ENCODE measurements around the gene POMGNT2.

The POMGNT2 gene

GRCh38 chr3:43089081-43089480 lies 16.8 kb downstream of the POMGNT2 start:
- POLR2A ChIA-PET (ENCODE audit: low non-redundant PET): no interaction called here
- no peak for TF ChIP-seq CTCF (conservative IDR thresholded peaks at IDR 0.05; ENCODE audit: low read depth)

GRCh38 chr3:43087249-43087776 lies 18.6 kb downstream of the POMGNT2 start:
- CTCF ChIA-PET: no interaction called here
- no peak for DNase-seq (ENCODE audit: low spot score)
- no peak overlapping the region for H3K27ac ChIP-seq
- no peak for TF ChIP-seq CTCF (conservative IDR thresholded peaks at IDR 0.05; ENCODE audit: low read depth)
- POLR2A ChIA-PET (ENCODE audit: low non-redundant PET): no interaction called here

More at GRCh38 chr3:43089081-43089480, 16.8 kb downstream of the POMGNT2 start:
- CTCF ChIA-PET: no interaction called here
- DNase-seq (ENCODE audit: low spot score): no peak
- H3K27ac ChIP-seq: no peak overlapping the region

GRCh38 chr3:43086460-43087165 lies 19.3 kb downstream of the POMGNT2 start:
- no peak for DNase-seq (ENCODE audit: low spot score)
- POLR2A ChIA-PET (ENCODE audit: low non-redundant PET): no interaction called here
- CTCF ChIA-PET: no interaction called here
- no peak overlapping the region for H3K27ac ChIP-seq
- no peak for TF ChIP-seq CTCF (conservative IDR thresholded peaks at IDR 0.05; ENCODE audit: low read depth)

- H3K27ac ChIP-seq: no peak overlapping the region
- no peak for DNase-seq (ENCODE audit: low spot score)
- POLR2A ChIA-PET (ENCODE audit: low non-redundant PET): no interaction called here
- CTCF ChIA-PET: no interaction called here
- no peak for TF ChIP-seq CTCF (conservative IDR thresholded peaks at IDR 0.05; ENCODE audit: low read depth)
Measured at GRCh38 chr3:43082457-43082856, 23.4 kb downstream of the POMGNT2 start.

GRCh38 chr3:43081796-43082195 lies 24.1 kb downstream of the POMGNT2 start:
- ChIA-PET POLR2A (ENCODE audit: low non-redundant PET) (no interaction called here), CTCF (no interaction called here)
- no peak overlapping the region for H3K27ac ChIP-seq
- no peak for TF ChIP-seq CTCF (conservative IDR thresholded peaks at IDR 0.05; ENCODE audit: low read depth)
- no peak for DNase-seq (ENCODE audit: low spot score)

GRCh38 chr3:43080726-43081568 lies 24.9 kb downstream of the POMGNT2 start:
- DNase-seq (ENCODE audit: low spot score): no peak
- POLR2A ChIA-PET (ENCODE audit: low non-redundant PET): no interaction called here
- no peak overlapping the region for H3K27ac ChIP-seq
- CTCF ChIA-PET: no interaction called here
- TF ChIP-seq CTCF (conservative IDR thresholded peaks at IDR 0.05; ENCODE audit: low read depth): no peak

Measured in RWPE1 (cell line).